CD14-positive monocyte (primary cell): ENCODE measurements around the gene GMDS. TPM values are rescaled to one million over a fixed set of nuclear protein-coding genes. Genes with fewer than 3 reads are reported as not detected.
A peak's percentile ranks its signal among the peaks of the same experiment; 100 is the strongest.

Experiments
- DNase-seq, 3 donors: peaks; one replicate each; pipeline ENCODE4 v3.0.0-alpha.2; 2011 to 2022
- H2AFZ ChIP-seq: 2 replicates; pipeline ENCODE4 v1.6.0; 2012; ENCODE audit warnings: mild to moderate bottlenecking, low read depth, low read length, inconsistent platforms; ENCODE audit not compliant: insufficient read depth, poor library complexity, severe bottlenecking
- H3K27ac ChIP-seq, 2 donors: 1 replicate in 1 of 2; 2 replicates in 1 of 2; pipeline ENCODE4 v1.5.1; 2012 to 2013; ENCODE audit warnings: low read length in 2 of 2, control low read depth in 1 of 2, inconsistent platforms in 1 of 2, low read depth in 1 of 2, mild to moderate bottlenecking in 1 of 2
- H3K27me3 ChIP-seq, 2 donors: one replicate each; pipeline versions ENCODE4 v1.6.0 to v1.6.1; 2011 to 2013; ENCODE audit warnings: low read length in 2 of 2; ENCODE audit not compliant: control insufficient read depth in 2 of 2, insufficient read depth in 2 of 2
- H3K36me3 ChIP-seq, 2 donors: replicated peaks in 1 of 2; 1 replicate in 1 of 2; 2 replicates in 1 of 2; pipeline versions ENCODE4 v1.5.1 to v1.6.1; 2012 to 2013; ENCODE audit warnings: low read length in 2 of 2, control low read depth in 1 of 2, inconsistent platforms in 1 of 2, mild to moderate bottlenecking in 1 of 2; ENCODE audit not compliant: insufficient read depth in 2 of 2, control insufficient read depth in 1 of 2
- H3K4me1 ChIP-seq, 2 donors: 1 replicate in 1 of 2; 2 replicates in 1 of 2; pipeline versions ENCODE4 v1.5.1 to v1.6.1; 2012 to 2013; ENCODE audit warnings: low read length in 2 of 2, control low read depth in 1 of 2, inconsistent platforms in 1 of 2, mild to moderate bottlenecking in 1 of 2, moderate library complexity in 1 of 2; ENCODE audit not compliant: insufficient read depth in 2 of 2, control insufficient read depth in 1 of 2
- H3K4me2 ChIP-seq: replicated peaks from 2 replicates; pipeline ENCODE3; 2012; ENCODE audit warnings: low read length, moderate library complexity, mild to moderate bottlenecking; ENCODE audit not compliant: poor library complexity, severe bottlenecking; ENCODE audit errors: extremely low read depth
- H3K4me3 ChIP-seq, 3 experiments: fragments of 200-600 bp in 1 of 3; sonication (generic) in 1 of 3; replicated peaks in 1 of 3; 1 replicate in 2 of 3; 2 replicates in 1 of 3; pipeline ENCODE4 v1.5.1; 2011 to 2013; ENCODE audit warnings: low read length in 3 of 3, mild to moderate bottlenecking in 3 of 3, control low read depth in 2 of 3, low read depth in 2 of 3, inconsistent platforms in 1 of 3, moderate library complexity in 1 of 3
- H3K79me2 ChIP-seq: 2 replicates; pipeline ENCODE4 v1.6.0; 2012; ENCODE audit warnings: mild to moderate bottlenecking, control low read depth, inconsistent platforms, low read length, moderate library complexity; ENCODE audit not compliant: insufficient read depth
- H3K9ac ChIP-seq: 2 replicates; pipeline ENCODE4 v1.6.0; 2017; ENCODE audit warnings: low read length, mild to moderate bottlenecking; ENCODE audit not compliant: insufficient read depth, poor library complexity, severe bottlenecking
- H3K9me3 ChIP-seq, 2 donors: replicated peaks in 1 of 2; 1 replicate in 1 of 2; 2 replicates in 1 of 2; pipeline versions ENCODE4 v1.5.1 to v1.6.1; 2012 to 2013; ENCODE audit warnings: low read length in 2 of 2, control low read depth in 1 of 2; ENCODE audit not compliant: control insufficient read depth in 1 of 2, insufficient read depth in 1 of 2
- H4K20me1 ChIP-seq: 2 replicates; pipeline ENCODE4 v1.6.0; 2012; ENCODE audit warnings: mild to moderate bottlenecking, low read length, control low read depth, moderate library complexity; ENCODE audit not compliant: insufficient read depth
- H3K27ac Mint-ChIP-seq, 7 donors: one replicate each; pipeline ENCODE4 v1.8.0; 2020; ENCODE audit warnings: mild to moderate bottlenecking in 7 of 7, mixed read lengths in 7 of 7, moderate library complexity in 6 of 7, inconsistent platforms in 2 of 7
- H3K27me3 Mint-ChIP-seq, 3 donors: one replicate each; pipeline ENCODE4 v1.8.0; 2021 to 2022; ENCODE audit warnings: low read depth in 3 of 3, mild to moderate bottlenecking in 3 of 3, mixed read lengths in 3 of 3, moderate library complexity in 3 of 3, inconsistent platforms in 1 of 3
- H3K36me3 Mint-ChIP-seq, 2 donors: one replicate each; pipeline ENCODE4 v1.8.0; 2020; ENCODE audit warnings: mixed read lengths in 2 of 2, inconsistent platforms in 1 of 2, mild to moderate bottlenecking in 1 of 2
- H3K4me1 Mint-ChIP-seq: one replicate; pipeline ENCODE4 v1.8.0; 2020; ENCODE audit warnings: mild to moderate bottlenecking, mixed read lengths
- H3K4me3 Mint-ChIP-seq, 2 donors: one replicate each; pipeline ENCODE4 v1.8.0; 2020; ENCODE audit warnings: mild to moderate bottlenecking in 2 of 2, mixed read lengths in 2 of 2, moderate library complexity in 1 of 2
- H3K9me3 Mint-ChIP-seq, 7 donors: one replicate each; pipeline ENCODE4 v1.8.0; 2020 to 2022; ENCODE audit warnings: mixed read lengths in 7 of 7, mild to moderate bottlenecking in 6 of 7, moderate library complexity in 6 of 7, inconsistent platforms in 2 of 7
- WGBS: methylation state at CpG from one replicate; pipeline ENCODE4 v1.1.5; 2013; ENCODE audit warnings: missing lambda C conversion rate; ENCODE audit not compliant: insufficient coverage; 5-methylcytosine and 5-hydroxymethylcytosine counted together
- intact Hi-C, 2 donors: fragments of 100-400 bp; cut with micrococcal nuclease; formaldehyde crosslinking; loops; one replicate each; pipeline versions ENCODE4 v1.15.0 to v1.15.1; 2023
- polyA plus RNA-seq, 3 donors: library from polyadenylated mRNA; depleted of rRNA in 1 of 3; unstranded in 2 of 3; stranded (reverse) in 1 of 3; fragments of 300-500 nt in 2 of 3; fragments of >200 nt in 1 of 3; fragmentation: Illumina TruSeq in 2 of 3; gene quantifications; 1 replicate in 2 of 3; 2 replicates in 1 of 3; pipeline ENCODE4 v1.2.3, GENCODE V29; 2012 to 2021
- TF ChIP-seq, protein P1 (sequence below): fragments of 200-600 bp; IDR thresholded peaks from one replicate; pipeline ENCODE4 v1.8.0; 2022; ENCODE audit warnings: antibody characterized with exemption, mild to moderate bottlenecking

The GMDS gene
- polyA plus RNA-seq, 3 donors = 10.5 to 19.9 (median 17.6) TPM

DNA sequence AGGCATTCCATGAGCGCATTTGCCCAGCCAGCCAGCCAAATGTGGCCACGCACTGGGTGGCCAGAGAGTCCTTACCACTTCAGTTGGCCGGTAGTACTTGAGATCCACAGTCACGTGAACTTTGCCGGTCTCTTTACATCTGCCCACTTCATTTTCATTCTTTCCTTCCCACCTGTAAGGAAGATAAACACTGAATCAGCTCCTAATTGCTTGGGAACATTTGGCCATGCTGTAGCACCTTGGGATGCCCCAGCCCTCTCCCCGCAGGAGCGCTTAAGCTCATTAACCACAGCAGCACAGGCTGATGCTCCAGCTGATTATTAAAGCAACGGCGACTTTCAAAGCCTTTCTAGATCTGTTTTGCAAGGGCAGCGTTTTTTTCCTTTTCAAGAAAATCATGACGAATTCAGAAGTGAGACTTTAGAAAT, 519.0 kb downstream of the GMDS start:
- Mint-ChIP-seq H3K27me3 (peaks cover 0 to 2% (median 0%) of the 10 kb centered on the region in 3 donors), H3K9me3 (peaks cover 0 to 6% (median 0%) of the 10 kb centered on the region in 7 donors), H3K4me3 (no peak overlapping the region), H3K4me1 (peaks cover 20% of the 10 kb centered on the region), H3K27ac (no peak overlapping the region), H3K36me3 (peaks cover 0 to 11% of the 10 kb centered on the region in 2 donors)
- TF ChIP-seq, protein P1, sequence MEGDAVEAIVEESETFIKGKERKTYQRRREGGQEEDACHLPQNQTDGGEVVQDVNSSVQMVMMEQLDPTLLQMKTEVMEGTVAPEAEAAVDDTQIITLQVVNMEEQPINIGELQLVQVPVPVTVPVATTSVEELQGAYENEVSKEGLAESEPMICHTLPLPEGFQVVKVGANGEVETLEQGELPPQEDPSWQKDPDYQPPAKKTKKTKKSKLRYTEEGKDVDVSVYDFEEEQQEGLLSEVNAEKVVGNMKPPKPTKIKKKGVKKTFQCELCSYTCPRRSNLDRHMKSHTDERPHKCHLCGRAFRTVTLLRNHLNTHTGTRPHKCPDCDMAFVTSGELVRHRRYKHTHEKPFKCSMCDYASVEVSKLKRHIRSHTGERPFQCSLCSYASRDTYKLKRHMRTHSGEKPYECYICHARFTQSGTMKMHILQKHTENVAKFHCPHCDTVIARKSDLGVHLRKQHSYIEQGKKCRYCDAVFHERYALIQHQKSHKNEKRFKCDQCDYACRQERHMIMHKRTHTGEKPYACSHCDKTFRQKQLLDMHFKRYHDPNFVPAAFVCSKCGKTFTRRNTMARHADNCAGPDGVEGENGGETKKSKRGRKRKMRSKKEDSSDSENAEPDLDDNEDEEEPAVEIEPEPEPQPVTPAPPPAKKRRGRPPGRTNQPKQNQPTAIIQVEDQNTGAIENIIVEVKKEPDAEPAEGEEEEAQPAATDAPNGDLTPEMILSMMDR = no peak
- intact Hi-C loops = no loop called here
- no peaks in the 10 kb centered on the region for H4K20me1 ChIP-seq
- no peak overlapping the region for H3K27ac ChIP-seq
- peaks cover 17 to 21% of the 10 kb centered on the region in 2 donors for H3K4me1 ChIP-seq
- H3K9me3 ChIP-seq = no peaks in the 10 kb centered on the region
- no peak overlapping the region for H2AFZ ChIP-seq
- no peaks in the 10 kb centered on the region for H3K36me3 ChIP-seq
- no peak for DNase-seq
- H3K79me2 ChIP-seq = no peaks in the 10 kb centered on the region
- 100% methylated on average over 8 of the region's 11 CpGs for WGBS
- no peak overlapping the region for H3K4me2 ChIP-seq
- H3K9ac ChIP-seq = no peak overlapping the region
- no peaks in the 10 kb centered on the region for H3K27me3 ChIP-seq
- H3K4me3 ChIP-seq = no peak overlapping the region

GRCh38 chr6:1724616-1725015, 520.8 kb downstream of the GMDS start:
- no peaks in the 10 kb centered on the region for H3K9me3 Mint-ChIP-seq
- H2AFZ ChIP-seq = peak overlapping the region; percentile 56

More at GRCh38 chr6:1724616-1725015, 520.8 kb downstream of the GMDS start:
- peak overlapping the region; percentile 30 to 87 (median 81) for H3K27ac Mint-ChIP-seq
- DNase-seq = peak; percentile 20 to 34 (median 21)
- peak overlapping the region; percentile 39 to 78 for H3K27ac ChIP-seq
- peaks cover 17 to 21% of the 10 kb centered on the region in 2 donors for H3K4me1 ChIP-seq
- H3K27me3 ChIP-seq = no peaks in the 10 kb centered on the region
- H3K4me3 ChIP-seq = peak overlapping the region in 2 of 3 experiments; percentile 3 to 46
- H3K4me3 Mint-ChIP-seq = peak overlapping the region; percentile 58 to 82
- intact Hi-C loops = no loop called here
- no peaks in the 10 kb centered on the region for H3K36me3 ChIP-seq
- H3K79me2 ChIP-seq = no peaks in the 10 kb centered on the region
- H3K4me2 ChIP-seq = peak overlapping the region; percentile 46
- TF ChIP-seq, protein P1 = no peak
- WGBS = 47% methylated on average over 3 of the region's 8 CpGs
- peaks cover 20% of the 10 kb centered on the region for H3K4me1 Mint-ChIP-seq
- H4K20me1 ChIP-seq = no peaks in the 10 kb centered on the region
- no peaks in the 10 kb centered on the region for H3K9me3 ChIP-seq
- H3K27me3 Mint-ChIP-seq = peaks cover 0 to 2% (median 0%) of the 10 kb centered on the region in 3 donors
- H3K9ac ChIP-seq = no peak overlapping the region
- peaks cover 0 to 11% of the 10 kb centered on the region in 2 donors for H3K36me3 Mint-ChIP-seq
